NCI-H2196 (cell line): ENCODE results near the gene GPR31.
"Not testable (repeated sequence)": the region's sequence is repeated elsewhere in the genome, so short reads cannot be mapped to it uniquely, and the experiment has no call there.

Experiments used
- DNase-seq: peaks from one replicate; lab custom pipeline; 2025; ENCODE audit not compliant: unreplicated experiment; lab: John Stamatoyannopoulos, UW

The GPR31 gene

DNA sequence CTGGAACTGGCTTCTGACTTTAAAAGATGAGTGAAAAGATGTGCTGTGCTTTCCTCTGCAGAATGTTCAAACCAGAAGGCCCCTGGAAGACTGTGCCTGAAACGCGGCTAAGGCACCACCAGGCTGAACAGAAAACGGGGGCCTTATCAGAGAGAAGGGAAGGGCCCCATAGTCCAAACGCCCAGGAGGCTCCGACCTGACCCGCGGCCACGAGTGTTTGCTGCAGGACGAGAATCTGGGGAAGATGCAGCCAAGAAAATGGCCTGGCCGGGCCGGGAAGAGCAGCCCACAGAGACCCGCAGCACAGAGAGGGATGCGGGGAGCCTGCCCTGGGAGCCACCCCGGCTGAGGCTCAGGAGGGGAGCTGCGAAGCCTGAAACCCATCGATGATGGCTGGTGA, 10.5 kb upstream of the GPR31 start:
- DNase-seq: not testable (repeated sequence)

GRCh38 chr6:167167699-167168098, 9.9 kb upstream of the GPR31 start:
- DNase-seq: not testable (repeated sequence)

DNA sequence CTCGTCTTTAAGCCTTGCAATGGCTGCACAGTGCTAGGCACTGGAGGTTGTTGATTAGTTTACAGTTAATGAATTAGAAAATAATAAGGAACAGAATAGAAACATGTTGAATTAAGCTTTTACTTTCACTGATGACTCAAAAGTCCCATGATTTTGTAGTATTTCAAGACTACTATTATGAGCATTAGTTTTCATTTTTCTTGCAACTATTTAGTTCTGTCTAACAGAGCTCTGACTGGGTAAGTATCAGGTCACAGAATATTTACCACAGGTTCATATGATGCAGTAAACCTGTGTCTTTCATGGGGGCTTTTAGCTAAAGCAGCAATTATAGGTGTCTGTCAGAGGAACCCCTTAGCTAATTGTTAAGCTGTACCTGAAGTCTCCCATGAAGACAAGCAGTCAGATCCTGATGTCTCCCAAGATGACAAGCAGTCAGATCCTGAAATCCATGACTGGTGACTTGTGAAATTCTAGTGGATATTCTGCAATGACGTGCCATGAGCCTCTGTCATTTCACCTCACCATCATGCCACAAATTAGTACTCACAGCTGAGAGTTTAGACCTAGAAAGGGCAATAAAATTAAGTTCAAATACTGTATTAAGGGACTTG, 8.2 kb upstream of the GPR31 start:
- DNase-seq: no peak

GRCh38 chr6:167164261-167164660, 6.5 kb upstream of the GPR31 start:
- no peak for DNase-seq

GRCh38 chr6:167163476-167164011, 5.8 kb upstream of the GPR31 start:
- DNase-seq: no peak

GRCh38 chr6:167162591-167162990, 4.8 kb upstream of the GPR31 start:
- DNase-seq: no peak

DNA sequence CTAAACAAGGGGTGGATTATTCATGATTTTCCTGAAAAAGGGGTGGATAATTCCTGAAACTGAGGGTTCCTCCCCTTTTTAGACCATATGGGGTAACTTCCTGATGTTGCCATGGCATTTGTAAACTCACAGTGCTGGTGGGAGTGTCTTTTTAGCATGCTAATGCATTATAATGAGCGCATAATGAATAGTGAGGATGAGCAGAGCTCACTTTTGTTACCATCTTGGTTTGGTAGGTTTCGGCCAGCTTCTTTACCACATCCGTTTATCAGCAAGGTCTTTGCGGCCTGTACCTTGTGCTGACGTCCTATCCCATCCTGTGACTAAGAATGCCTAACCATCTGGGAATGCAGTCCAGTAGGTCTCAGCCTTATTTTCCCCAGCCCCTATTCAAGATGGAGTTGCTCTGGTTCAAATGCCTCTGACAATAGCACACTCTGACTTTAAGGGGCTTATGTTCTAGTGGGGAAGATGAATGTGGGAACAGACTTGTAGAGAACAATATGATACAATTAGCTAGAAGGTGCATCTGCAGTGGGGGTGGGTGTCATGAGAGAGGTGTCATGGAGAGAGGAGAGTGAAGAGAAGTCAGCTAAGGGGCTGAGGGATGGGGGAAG, 4.2 kb upstream of the GPR31 start:
- no peak for DNase-seq

- no peak for DNase-seq
These were observed 366 bp downstream of the GPR31 start for GRCh38 chr6:167157414-167157813.

GRCh38 chr6:167154895-167155294, 2.9 kb downstream of the GPR31 start:
- no peak for DNase-seq

DNA sequence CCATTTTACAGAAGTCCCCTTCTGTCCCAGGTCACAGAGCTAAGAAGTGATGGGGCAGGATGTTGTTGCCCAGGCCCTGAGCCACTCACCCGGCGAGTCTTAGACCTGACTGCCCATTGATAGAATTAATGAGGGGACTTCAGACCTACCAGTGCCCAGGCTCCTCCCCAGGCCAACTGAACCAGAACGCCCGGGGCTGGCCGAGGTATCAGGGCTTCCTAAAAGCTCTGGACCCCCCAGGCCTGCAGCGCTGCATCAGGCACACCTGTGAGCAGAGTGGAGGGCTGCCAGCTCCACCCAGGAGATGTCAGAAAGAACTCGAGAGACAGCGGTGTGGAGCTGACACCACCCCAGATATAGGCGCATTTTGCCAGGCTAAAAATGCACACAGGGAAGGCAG, 3.5 kb downstream of the GPR31 start:
- no peak for DNase-seq

DNA sequence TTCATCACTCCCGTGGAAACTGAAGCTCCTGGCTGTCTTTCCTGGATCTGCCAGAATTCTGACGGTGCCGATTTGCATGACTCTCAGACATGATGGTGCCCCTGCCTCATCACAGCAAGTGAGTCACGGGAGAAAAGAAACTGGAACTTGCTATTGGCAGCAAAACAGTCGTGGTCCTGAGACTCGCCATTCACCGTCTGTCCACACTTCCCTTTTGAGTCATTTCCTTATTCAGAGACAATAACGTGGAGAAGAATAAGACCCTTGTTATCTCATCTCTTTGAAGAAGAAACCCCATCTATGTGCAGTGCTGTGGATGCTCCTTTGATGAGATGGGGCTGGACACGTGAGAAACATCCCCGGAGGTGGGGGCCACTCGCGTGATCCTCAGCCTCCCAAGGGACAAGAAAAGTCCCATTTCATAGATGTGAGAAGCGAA, 4.2 kb downstream of the GPR31 start:
- DNase-seq: no peak

GRCh38 chr6:167152862-167153261, 4.9 kb downstream of the GPR31 start:
- DNase-seq: no peak

DNA sequence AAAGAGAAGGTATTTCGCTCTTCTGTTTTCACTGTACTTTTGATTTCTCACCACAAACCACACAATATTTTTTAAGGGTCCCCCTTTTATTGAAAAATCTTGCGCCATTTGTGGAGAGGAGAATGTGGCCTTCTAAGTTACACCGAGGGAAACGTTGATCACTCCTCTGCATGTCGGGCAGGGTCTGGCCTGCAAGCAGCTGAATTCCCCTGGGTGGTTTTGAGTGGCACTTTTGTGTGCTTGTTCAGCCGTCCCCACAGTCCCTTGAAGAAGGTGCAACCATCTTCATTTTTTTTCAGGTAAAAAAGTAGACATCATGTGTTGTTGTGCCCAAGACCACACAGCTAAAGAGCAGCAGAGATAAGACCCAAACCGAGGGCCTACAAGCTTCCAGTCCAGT, 6.1 kb downstream of the GPR31 start:
- no peak for DNase-seq

- DNase-seq: no peak
These were observed 6.7 kb downstream of the GPR31 start for GRCh38 chr6:167150941-167151549.

DNA sequence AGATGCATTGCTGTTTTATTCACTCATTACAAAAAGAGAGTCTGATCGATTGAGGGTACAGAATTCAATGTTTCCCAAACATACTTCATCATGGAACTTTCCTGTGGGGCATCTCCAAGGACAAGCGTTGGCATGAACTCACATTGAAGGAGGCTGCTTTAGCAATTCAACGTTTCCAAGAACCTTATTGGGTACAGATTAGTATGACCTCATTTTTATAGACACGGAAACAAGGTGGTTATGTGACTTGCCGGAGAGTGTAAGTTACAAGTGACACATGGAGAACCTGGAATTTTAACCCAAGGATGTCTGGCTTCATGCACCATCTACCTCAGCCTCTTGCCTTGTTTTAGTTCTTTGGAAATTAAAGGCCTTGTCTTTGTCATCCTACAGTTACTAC, 8.8 kb downstream of the GPR31 start:
- DNase-seq: no peak

DNA sequence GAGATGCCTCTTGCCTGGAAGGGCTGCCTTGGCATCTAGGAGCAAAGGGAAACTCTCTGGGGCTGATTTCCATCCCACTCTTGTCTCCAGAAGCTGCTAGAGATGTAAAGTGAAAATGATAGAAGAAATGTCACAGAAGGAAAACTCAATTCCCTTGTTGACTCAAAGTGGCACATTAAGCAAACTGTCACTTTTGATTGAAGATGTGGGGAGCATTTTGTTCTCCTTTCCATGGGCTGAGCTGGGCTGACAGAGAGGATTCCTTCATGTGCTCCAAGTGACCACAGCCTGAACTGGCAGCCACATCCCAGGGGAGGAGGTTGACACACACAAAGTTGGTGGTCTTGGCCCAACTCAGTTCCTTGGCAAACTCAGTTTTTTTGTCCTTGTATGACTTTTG, 9.8 kb downstream of the GPR31 start:
- no peak for DNase-seq

DNA sequence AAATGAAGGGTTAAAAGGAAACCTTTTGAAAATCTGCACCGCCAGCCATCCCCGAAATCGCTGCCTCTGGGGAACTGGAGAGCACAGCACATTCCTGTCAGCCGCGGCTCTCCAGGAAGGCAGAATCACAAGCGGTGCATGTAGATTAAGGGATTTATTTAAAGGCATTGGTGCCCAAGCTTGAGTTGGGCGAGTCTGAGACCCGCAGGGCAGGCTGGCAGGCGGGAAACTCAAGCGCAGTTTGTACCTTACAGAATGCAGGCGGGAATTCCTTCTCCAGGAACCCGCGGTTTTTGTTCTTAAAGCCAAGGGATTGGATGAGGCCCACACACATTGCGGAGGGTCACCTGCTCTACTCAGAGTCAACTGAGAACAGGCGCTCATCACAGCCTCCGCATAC, 10.8 kb downstream of the GPR31 start:
- no peak for DNase-seq

DNA sequence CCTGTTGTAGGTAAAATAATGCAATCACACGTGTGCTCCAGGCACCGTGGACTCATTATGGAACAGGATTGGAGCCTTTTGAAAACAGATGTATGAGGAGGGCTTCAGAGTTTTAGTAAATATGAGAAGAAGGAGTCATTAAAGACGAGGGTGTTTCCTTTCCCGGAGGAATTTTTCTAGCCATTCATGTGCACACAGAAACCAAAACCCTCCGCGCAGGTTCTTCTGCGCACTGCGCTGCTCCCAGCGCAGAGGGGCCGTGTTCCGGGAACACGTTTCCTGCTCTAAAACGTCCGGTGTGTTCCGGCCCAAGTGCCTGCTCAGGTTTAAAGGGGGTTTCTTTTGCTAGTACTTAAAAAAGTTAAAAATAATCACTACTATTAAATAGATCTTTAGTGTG, 11.6 kb downstream of the GPR31 start:
- DNase-seq: no peak

GRCh38 chr6:167145461-167145860, 12.3 kb downstream of the GPR31 start:
- DNase-seq: no peak

DNA sequence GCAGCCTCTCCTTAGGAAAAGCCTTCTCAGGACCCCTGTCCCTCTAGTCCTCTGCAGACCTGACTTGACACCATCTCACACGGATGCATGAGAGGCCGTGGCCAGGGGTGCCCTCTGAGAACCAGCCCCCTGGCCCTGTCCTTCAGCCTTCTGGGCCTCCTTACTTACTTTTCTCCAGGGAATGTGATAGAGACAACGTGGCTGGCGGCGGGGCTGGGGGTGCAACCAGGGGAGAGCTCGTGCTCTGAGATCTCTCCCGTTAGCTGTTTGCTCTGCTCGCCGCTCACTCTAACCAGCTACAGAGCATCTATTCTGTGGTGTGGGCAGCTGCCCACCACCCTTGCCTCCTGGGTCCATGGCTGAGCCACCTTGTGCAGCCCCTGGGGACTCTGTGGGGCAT, 14.7 kb downstream of the GPR31 start:
- no peak for DNase-seq

GRCh38 chr6:167142433-167142761, 15.4 kb downstream of the GPR31 start:
- no peak for DNase-seq

DNA sequence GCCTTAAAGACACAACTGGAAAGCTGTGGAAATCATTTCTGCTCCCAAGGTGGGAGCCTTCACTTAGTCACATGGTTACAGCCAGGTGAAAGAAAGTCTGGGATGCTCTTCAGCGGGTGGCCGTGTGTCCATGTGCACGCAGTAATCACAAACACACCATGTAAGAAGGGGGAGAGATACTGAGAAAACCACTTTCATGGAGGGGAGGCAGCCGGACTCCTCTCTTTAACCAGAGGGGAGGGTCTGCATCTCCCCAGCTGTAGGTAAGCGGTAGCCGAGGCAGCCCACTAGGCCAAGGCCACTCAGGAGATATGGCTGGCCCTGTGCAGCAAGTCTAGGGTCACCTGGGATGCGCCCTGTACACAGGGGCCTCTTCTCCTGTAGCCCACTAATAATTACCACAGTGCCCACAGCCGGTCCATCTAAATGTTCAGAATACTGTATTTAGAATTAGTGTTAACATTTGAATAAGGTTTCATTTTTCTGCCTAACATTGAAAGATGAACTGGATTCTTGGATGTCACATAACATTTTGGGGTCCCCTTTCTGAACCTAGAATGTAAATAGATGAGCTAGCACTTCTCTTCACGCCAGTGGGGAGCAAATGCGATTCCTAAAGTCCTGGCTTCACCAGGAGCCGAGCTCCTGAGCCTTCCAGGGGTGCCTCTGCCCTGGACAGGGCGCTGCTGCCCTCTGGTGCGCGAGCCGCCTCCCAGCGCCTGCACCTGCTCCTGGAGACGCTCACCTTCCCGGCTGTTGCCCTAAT, 15.9 kb downstream of the GPR31 start:
- DNase-seq: peak; percentile 10
